Muscle layer of duodenum (tissue), 2 donors: ENCODE results near the gene VENTX.

Source experiments
- H3K27ac ChIP-seq: one replicate; pipeline ENCODE4 v1.7.0; 2013; ENCODE audit warnings: mild to moderate bottlenecking, low read length
- H3K27me3 ChIP-seq: one replicate; pipeline ENCODE4 v1.7.0; 2013; ENCODE audit warnings: low read depth, mild to moderate bottlenecking, control low read depth, low read length
- H3K36me3 ChIP-seq, 2 donors: one replicate each; pipeline ENCODE4 v1.7.0; 2013; ENCODE audit warnings: low read length in 2 of 2, control low read depth in 1 of 2, mild to moderate bottlenecking in 1 of 2; ENCODE audit not compliant: insufficient read depth in 2 of 2, control insufficient read depth in 1 of 2
- H3K4me1 ChIP-seq, 2 donors: one replicate each; pipeline ENCODE4 v1.7.0; 2013; ENCODE audit warnings: low read length in 2 of 2, mild to moderate bottlenecking in 2 of 2, control low read depth in 1 of 2, moderate library complexity in 1 of 2; ENCODE audit not compliant: insufficient read depth in 2 of 2, control insufficient read depth in 1 of 2
- H3K4me3 ChIP-seq, 2 donors: one replicate each; pipeline ENCODE4 v1.7.0; 2013; ENCODE audit warnings: low read length in 2 of 2, low read depth in 1 of 2, mild to moderate bottlenecking in 1 of 2
- H3K9me3 ChIP-seq, 2 donors: one replicate each; pipeline ENCODE4 v1.7.0; 2013; ENCODE audit warnings: low read length in 2 of 2, control low read depth in 1 of 2, mild to moderate bottlenecking in 1 of 2; ENCODE audit not compliant: control insufficient read depth in 1 of 2
- donor health status: healthy.

VENTX gene

GRCh38 chr10:133242611-133243356, 5.1 kb downstream of the VENTX start:
- Histone ChIP-seq H3K4me3 (no peak overlapping the region), H3K36me3 (no peaks in the 10 kb centered on the region), H3K9me3 (no peaks in the 10 kb centered on the region), H3K4me1 (peaks cover 0 to 4% of the 10 kb centered on the region in 2 donors), H3K27ac (no peak overlapping the region), H3K27me3 (peaks cover 22% of the 10 kb centered on the region)

GRCh38 chr10:133243593-133243992, 5.9 kb downstream of the VENTX start:
- Histone ChIP-seq H3K27me3 (peaks cover 20% of the 10 kb centered on the region), H3K4me1 (no peaks in the 10 kb centered on the region), H3K27ac (no peak overlapping the region), H3K36me3 (no peaks in the 10 kb centered on the region), H3K9me3 (no peaks in the 10 kb centered on the region), H3K4me3 (no peak overlapping the region)

GRCh38 chr10:133245439-133246235, 8.0 kb downstream of the VENTX start:
- Histone ChIP-seq H3K27ac (no peak overlapping the region), H3K9me3 (no peaks in the 10 kb centered on the region), H3K4me3 (no peak overlapping the region), H3K36me3 (no peaks in the 10 kb centered on the region), H3K4me1 (no peaks in the 10 kb centered on the region), H3K27me3 (peaks cover 17% of the 10 kb centered on the region)

- Histone ChIP-seq H3K4me1 (no peaks in the 10 kb centered on the region), H3K27me3 (peaks cover 17% of the 10 kb centered on the region), H3K36me3 (no peaks in the 10 kb centered on the region), H3K27ac (no peak overlapping the region), H3K4me3 (no peak overlapping the region), H3K9me3 (no peaks in the 10 kb centered on the region)
These were observed 8.6 kb downstream of the VENTX start for GRCh38 chr10:133246236-133246626.

GRCh38 chr10:133247681-133248333, 10.2 kb downstream of the VENTX start:
- no peak overlapping the region for H3K27ac ChIP-seq
- no peak overlapping the region for H3K4me3 ChIP-seq
- no peaks in the 10 kb centered on the region for H3K9me3 ChIP-seq
- no peaks in the 10 kb centered on the region for H3K36me3 ChIP-seq
- H3K27me3 ChIP-seq, result peaks cover 17% of the 10 kb centered on the region
- no peaks in the 10 kb centered on the region for H3K4me1 ChIP-seq

GRCh38 chr10:133248334-133248715, 10.7 kb downstream of the VENTX start:
- Histone ChIP-seq H3K4me3 (no peak overlapping the region), H3K27ac (no peak overlapping the region), H3K36me3 (no peaks in the 10 kb centered on the region), H3K4me1 (no peaks in the 10 kb centered on the region), H3K27me3 (peaks cover 17% of the 10 kb centered on the region), H3K9me3 (no peaks in the 10 kb centered on the region)

GRCh38 chr10:133249094-133249780, 11.6 kb downstream of the VENTX start:
- Histone ChIP-seq H3K4me3 (no peak overlapping the region), H3K27me3 (peaks cover 17% of the 10 kb centered on the region), H3K4me1 (no peaks in the 10 kb centered on the region), H3K9me3 (no peaks in the 10 kb centered on the region), H3K36me3 (no peaks in the 10 kb centered on the region), H3K27ac (no peak overlapping the region)

GRCh38 chr10:133249975-133250754, 12.5 kb downstream of the VENTX start:
- Histone ChIP-seq H3K36me3 (no peaks in the 10 kb centered on the region), H3K27ac (no peak overlapping the region), H3K27me3 (peaks cover 12% of the 10 kb centered on the region), H3K4me1 (no peaks in the 10 kb centered on the region), H3K9me3 (no peaks in the 10 kb centered on the region), H3K4me3 (no peak overlapping the region)

GRCh38 chr10:133251388-133252222, 13.9 kb downstream of the VENTX start:
- peaks cover 4% of the 10 kb centered on the region for H3K27me3 ChIP-seq
- H3K9me3 ChIP-seq, result no peaks in the 10 kb centered on the region
- no peak overlapping the region for H3K27ac ChIP-seq
- no peak overlapping the region for H3K4me3 ChIP-seq
- H3K36me3 ChIP-seq, result no peaks in the 10 kb centered on the region
- no peaks in the 10 kb centered on the region for H3K4me1 ChIP-seq

GRCh38 chr10:133252223-133252552, 14.5 kb downstream of the VENTX start:
- no peaks in the 10 kb centered on the region for H3K36me3 ChIP-seq
- no peak overlapping the region for H3K27ac ChIP-seq
- H3K4me1 ChIP-seq, result no peaks in the 10 kb centered on the region
- peaks cover 1% of the 10 kb centered on the region for H3K27me3 ChIP-seq
- H3K4me3 ChIP-seq, result no peak overlapping the region
- H3K9me3 ChIP-seq, result no peaks in the 10 kb centered on the region
